ENCODE measurements around the gene PERM1.

GRCh38 chr1:952603-953002 lies 29.3 kb downstream of the PERM1 start:
- TF ChIP-seq POLR2AphosphoS5 (IDR thresholded peaks at IDR 0.05) = no peak
- TF ChIP-seq, protein P1, sequence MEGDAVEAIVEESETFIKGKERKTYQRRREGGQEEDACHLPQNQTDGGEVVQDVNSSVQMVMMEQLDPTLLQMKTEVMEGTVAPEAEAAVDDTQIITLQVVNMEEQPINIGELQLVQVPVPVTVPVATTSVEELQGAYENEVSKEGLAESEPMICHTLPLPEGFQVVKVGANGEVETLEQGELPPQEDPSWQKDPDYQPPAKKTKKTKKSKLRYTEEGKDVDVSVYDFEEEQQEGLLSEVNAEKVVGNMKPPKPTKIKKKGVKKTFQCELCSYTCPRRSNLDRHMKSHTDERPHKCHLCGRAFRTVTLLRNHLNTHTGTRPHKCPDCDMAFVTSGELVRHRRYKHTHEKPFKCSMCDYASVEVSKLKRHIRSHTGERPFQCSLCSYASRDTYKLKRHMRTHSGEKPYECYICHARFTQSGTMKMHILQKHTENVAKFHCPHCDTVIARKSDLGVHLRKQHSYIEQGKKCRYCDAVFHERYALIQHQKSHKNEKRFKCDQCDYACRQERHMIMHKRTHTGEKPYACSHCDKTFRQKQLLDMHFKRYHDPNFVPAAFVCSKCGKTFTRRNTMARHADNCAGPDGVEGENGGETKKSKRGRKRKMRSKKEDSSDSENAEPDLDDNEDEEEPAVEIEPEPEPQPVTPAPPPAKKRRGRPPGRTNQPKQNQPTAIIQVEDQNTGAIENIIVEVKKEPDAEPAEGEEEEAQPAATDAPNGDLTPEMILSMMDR (IDR thresholded peaks at IDR 0.05) = no peak

All from gastroesophageal sphincter (tissue), 3 donors.